Esophagus (tissue), 2 donors: ENCODE measurements around the gene SH3GLB2. TPM values are rescaled to one million over a fixed set of nuclear protein-coding genes. Genes with fewer than 3 reads are reported as not detected.

Source experiments
- H3K27ac ChIP-seq, 2 donors: one replicate each; pipeline ENCODE4 v1.5.1; 2013; ENCODE audit warnings: low read depth in 2 of 2, mild to moderate bottlenecking in 2 of 2, inconsistent platforms in 1 of 2, low read length in 1 of 2, moderate library complexity in 1 of 2
- H3K27me3 ChIP-seq, 2 donors: one replicate each; pipeline ENCODE4 v1.6.1; 2013; ENCODE audit warnings: low read length in 2 of 2, control low read depth in 1 of 2, mild to moderate bottlenecking in 1 of 2; ENCODE audit not compliant: insufficient read depth in 2 of 2, control insufficient read depth in 1 of 2
- H3K36me3 ChIP-seq, 2 donors: one replicate each; pipeline ENCODE4 v1.6.1; 2013; ENCODE audit warnings: low read length in 1 of 2; ENCODE audit not compliant: control insufficient read depth in 2 of 2, insufficient read depth in 2 of 2
- H3K4me1 ChIP-seq, 2 donors: one replicate each; pipeline ENCODE4 v1.6.1; 2013; ENCODE audit warnings: low read length in 1 of 2; ENCODE audit not compliant: control insufficient read depth in 2 of 2, insufficient read depth in 2 of 2
- H3K4me3 ChIP-seq, 2 donors: one replicate each; pipeline ENCODE4 v1.5.1; 2013; ENCODE audit warnings: low read length in 2 of 2, mild to moderate bottlenecking in 2 of 2, low read depth in 1 of 2, moderate library complexity in 1 of 2
- H3K9me3 ChIP-seq, 2 donors: one replicate each; pipeline ENCODE4 v1.6.1; 2013; ENCODE audit warnings: mild to moderate bottlenecking in 2 of 2, low read depth in 1 of 2, low read length in 1 of 2, moderate library complexity in 1 of 2; ENCODE audit not compliant: control insufficient read depth in 2 of 2, insufficient read depth in 1 of 2
- WGBS, 2 donors: extraction: QIAGEN DNeasy Blood & Tissue Kit; methylation state at CpG; one replicate each; pipeline ENCODE4 v1.1.7; 2013; 5-methylcytosine and 5-hydroxymethylcytosine counted together
- polyA plus RNA-seq, 2 donors: library from polyadenylated mRNA; stranded (reverse); fragments of 200-250 nt; gene quantifications; one replicate each; pipeline ENCODE4 v1.2.3, GENCODE V29; 2013
- donor health status: healthy with polysubstance abuse.
- donor health status: Bipolar disorder and iron deficiency.

SH3GLB2 gene
- polyA plus RNA-seq, 2 donors, result 144 to 183 TPM

DNA sequence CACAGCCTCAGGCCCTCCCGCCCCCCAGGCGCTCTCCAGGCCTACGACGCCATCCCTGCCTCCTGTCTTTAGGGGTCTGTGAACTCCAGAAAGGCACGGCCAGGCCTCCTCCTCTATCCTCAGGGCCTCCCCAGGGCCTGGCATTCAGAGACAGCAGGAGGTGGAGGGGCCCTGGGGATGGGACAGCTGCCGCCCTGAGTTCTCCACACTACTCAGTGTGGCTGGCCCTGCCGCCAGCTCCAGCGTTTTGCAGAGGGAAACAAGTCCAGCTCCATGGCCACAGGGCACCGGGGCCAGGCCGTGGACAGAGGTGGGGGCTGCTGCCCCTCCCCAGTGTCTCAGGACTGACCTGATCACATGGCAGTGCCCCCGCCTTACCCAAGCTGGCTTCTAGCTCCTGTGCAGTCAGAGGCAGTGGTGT is 16.4 kb downstream of the SH3GLB2 start:
- Histone ChIP-seq H3K9me3 (no peaks in the 10 kb centered on the region), H3K36me3 (peaks cover 11 to 63% of the 10 kb centered on the region in 2 donors), H3K27me3 (no peaks in the 10 kb centered on the region), H3K27ac (no peak overlapping the region), H3K4me3 (no peak overlapping the region), H3K4me1 (no peaks in the 10 kb centered on the region)
- 87 to 88% methylated on average over 11 of the region's 11 CpGs for WGBS, 2 donors

DNA sequence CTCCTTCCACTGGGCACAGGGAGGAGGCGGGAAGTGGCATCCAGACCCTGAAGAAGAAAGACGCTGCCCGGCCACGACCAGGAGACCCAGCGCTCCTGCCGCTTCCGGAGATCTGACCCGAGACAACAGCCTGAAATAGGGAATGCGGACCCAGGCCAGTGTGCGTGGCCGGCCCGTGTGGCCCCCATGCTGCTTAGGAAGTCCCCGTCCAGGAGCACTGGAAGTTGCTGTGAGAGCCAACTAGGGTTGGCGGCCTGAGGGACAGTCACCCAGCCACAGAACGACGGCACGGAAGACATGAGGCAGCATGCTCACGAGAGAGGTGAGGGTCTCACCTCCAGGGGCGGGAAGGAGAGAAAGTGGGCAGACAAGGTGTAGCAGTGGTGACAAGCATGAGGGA is 17.0 kb downstream of the SH3GLB2 start:
- H3K27ac ChIP-seq, result no peak overlapping the region
- 94 to 95% methylated on average over 19 of the region's 19 CpGs for WGBS, 2 donors
- H3K4me3 ChIP-seq, result no peak overlapping the region
- no peaks in the 10 kb centered on the region for H3K4me1 ChIP-seq
- H3K36me3 ChIP-seq, result peaks cover 13 to 67% of the 10 kb centered on the region in 2 donors
- no peaks in the 10 kb centered on the region for H3K9me3 ChIP-seq
- H3K27me3 ChIP-seq, result no peaks in the 10 kb centered on the region

DNA sequence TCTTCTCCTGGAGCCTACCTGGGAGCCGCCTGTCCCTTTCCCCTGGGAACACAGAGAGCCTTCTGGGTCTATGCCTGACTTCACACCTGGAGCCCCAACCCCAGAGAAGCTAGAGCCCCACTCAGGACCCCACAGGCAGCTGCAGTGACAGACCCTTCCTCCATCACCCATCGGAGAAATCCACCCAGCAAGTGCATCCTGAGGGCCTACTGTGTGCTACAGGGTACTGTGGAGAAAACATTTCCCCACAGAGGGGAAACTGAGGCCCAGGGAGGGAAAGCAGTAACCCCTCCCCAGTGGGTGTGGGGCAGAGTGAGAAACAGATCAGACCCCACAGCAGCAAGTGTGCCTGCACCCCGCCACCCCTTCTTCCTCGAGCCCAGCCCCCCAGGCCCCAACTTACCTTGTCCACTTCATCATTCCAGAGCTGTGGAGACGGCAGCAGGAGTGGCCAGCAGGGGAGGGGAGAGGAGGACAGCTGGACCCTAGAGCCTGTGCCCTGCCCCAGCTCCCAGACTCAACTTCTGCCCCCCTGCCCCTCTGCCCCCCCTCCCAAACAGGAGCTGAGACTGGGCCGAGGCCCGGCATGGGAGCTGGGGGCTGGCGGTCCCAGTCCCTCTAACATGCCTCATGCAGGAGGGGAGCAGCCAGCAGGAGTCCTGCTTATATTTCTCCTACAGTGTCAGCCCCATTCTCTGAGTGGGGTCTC is 17.7 kb downstream of the SH3GLB2 start:
- no peak overlapping the region for H3K4me3 ChIP-seq
- no peak overlapping the region for H3K27ac ChIP-seq
- no peaks in the 10 kb centered on the region for H3K9me3 ChIP-seq
- H3K36me3 ChIP-seq, result peaks cover 16 to 75% of the 10 kb centered on the region in 2 donors
- 88 to 92% methylated on average over 8 of the region's 8 CpGs for WGBS, 2 donors
- H3K4me1 ChIP-seq, result no peaks in the 10 kb centered on the region
- H3K27me3 ChIP-seq, result no peaks in the 10 kb centered on the region

DNA sequence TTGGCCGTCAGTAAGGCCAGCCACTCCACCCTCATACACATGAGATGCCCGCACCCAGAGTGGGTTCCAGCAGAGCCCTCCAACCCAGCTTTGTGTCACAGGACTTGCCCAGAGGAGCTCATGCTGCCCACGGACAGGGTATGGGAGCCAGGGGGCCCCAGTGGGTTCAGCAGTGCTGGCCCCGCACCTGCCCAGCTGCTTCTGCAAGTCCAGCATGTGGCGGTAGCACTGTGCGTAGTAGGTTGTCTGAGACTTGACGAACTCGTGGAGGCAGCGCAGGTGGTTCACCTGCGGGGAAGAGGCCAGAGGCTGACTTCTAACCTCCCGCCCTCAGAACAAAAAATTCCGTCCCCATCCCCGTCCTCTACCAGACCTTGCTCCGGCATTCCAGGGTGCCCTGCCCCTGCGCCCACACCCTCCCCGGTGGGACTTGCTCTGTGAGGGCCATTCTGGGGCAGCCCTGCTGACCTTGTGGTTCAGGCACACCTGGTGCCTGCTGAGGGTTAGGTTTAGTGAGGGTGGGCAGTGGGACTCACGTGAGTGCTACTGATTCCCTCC is 18.5 kb downstream of the SH3GLB2 start:
- no peak overlapping the region for H3K4me3 ChIP-seq
- WGBS, 2 donors, result 87 to 91% methylated on average over 17 of the region's 17 CpGs
- H3K27ac ChIP-seq, result peak overlapping the region in 1 of 2 donors; percentile 9
- H3K9me3 ChIP-seq, result no peaks in the 10 kb centered on the region
- peaks cover 16 to 81% of the 10 kb centered on the region in 2 donors for H3K36me3 ChIP-seq
- no peaks in the 10 kb centered on the region for H3K27me3 ChIP-seq
- no peaks in the 10 kb centered on the region for H3K4me1 ChIP-seq

DNA sequence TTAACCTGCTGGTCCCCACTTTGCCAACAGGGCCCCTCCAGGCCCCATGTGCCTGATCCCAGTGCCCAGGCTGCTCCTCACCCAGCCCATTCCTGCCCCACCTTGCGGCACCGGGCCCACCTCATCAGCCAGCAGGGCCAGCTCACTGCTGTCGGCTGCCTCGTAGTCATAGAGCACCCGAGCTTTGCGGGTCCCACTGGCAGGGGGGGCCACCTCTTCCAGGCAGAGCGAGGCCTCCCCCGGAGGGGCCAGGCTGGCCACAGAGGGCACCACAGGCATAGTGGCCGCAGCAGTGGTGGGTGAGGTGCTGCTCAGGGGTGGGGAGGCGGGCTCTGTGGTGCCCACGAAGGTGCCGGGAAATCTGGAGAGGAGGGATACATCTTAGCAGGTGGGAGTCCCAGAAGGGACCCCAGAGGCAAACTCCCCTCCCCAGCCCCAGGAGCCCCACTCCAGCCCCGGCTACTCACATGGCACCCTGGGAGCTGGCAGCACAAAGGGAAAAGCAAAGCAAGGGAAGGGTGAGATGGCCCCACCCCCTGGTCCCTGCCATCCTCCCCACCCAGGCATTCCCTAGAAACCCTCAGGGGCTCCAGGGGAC is 19.0 kb downstream of the SH3GLB2 start:
- 81 to 82% methylated on average over 12 to 13 of the region's 13 CpGs for WGBS, 2 donors
- H3K27me3 ChIP-seq, result no peaks in the 10 kb centered on the region
- H3K4me3 ChIP-seq, result no peak overlapping the region
- no peaks in the 10 kb centered on the region for H3K9me3 ChIP-seq
- peaks cover 16 to 78% of the 10 kb centered on the region in 2 donors for H3K36me3 ChIP-seq
- H3K4me1 ChIP-seq, result no peaks in the 10 kb centered on the region
- H3K27ac ChIP-seq, result no peak overlapping the region

DNA sequence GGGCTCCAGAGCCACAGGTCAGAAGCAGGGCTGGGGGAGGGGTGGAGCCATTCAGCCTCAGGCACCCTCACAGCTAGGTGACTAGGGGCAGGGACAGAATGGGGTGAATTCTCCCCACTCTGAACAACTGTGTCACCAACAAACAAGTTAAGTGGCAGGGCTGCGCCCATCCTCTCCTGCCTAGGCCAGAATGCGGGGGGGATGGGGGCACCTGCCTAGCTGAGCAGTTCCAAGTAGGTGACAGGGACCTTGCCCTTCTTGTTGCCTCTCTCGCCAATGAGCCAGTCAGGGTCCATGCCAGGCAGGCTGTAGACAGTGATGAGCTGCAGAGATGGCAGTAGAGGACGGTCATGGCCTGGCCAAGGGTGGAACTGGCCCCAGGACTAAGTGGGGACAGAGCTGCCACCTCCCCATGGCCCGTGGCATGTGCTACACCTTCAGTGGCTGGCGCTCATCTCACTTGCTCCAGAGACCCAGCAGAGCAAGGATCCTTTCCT is 19.6 kb downstream of the SH3GLB2 start:
- 83 to 93% methylated on average over 6 of the region's 6 CpGs for WGBS, 2 donors
- Histone ChIP-seq H3K9me3 (no peaks in the 10 kb centered on the region), H3K27ac (no peak overlapping the region), H3K36me3 (peaks cover 16 to 73% of the 10 kb centered on the region in 2 donors), H3K4me3 (no peak overlapping the region), H3K4me1 (no peaks in the 10 kb centered on the region), H3K27me3 (no peaks in the 10 kb centered on the region)

DNA sequence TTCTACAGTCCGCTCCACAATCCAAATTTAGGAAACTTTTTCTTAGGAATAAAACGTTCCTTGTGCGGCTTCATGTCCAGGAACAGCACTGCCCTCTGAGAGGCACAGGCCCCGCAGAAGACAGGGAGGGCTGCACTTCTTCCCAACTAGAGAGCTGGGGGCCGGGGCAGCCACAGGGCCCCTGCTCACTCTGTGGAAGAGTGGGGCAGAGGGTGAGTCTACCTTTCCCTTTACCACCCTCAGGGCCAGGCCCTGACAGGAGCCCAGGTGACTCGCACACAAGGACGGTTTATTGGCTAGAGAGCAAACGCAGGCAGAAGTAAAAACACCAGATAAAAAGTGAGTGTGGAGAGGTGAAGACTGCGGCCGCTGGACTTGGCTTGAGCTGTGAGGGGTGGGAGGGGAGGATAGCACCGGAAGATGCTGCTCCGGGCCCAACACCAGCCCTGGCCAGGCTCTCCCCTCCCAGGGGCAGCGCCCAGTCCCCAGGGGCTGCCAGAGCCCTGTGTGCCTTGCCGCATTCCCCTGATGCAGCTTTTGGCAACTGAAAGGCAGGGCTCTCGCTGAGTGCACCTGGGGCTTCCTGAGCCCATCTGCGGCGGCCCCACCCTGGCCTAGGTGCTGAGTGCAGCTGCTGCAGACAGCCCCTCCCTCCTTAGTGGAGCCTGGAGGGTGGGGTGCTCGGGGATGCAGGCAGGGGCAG is 20.2 kb downstream of the SH3GLB2 start:
- no peaks in the 10 kb centered on the region for H3K4me1 ChIP-seq
- 66 to 81% methylated on average over 18 of the region's 18 CpGs for whole genome bisulfite sequencing, 2 donors
- peak overlapping the region in 1 of 2 donors; percentile 17 for H3K27ac ChIP-seq
- peaks cover 16 to 73% of the 10 kb centered on the region in 2 donors for H3K36me3 ChIP-seq
- H3K27me3 ChIP-seq, result no peaks in the 10 kb centered on the region
- H3K9me3 ChIP-seq, result no peaks in the 10 kb centered on the region
- H3K4me3 ChIP-seq, result no peak overlapping the region

DNA sequence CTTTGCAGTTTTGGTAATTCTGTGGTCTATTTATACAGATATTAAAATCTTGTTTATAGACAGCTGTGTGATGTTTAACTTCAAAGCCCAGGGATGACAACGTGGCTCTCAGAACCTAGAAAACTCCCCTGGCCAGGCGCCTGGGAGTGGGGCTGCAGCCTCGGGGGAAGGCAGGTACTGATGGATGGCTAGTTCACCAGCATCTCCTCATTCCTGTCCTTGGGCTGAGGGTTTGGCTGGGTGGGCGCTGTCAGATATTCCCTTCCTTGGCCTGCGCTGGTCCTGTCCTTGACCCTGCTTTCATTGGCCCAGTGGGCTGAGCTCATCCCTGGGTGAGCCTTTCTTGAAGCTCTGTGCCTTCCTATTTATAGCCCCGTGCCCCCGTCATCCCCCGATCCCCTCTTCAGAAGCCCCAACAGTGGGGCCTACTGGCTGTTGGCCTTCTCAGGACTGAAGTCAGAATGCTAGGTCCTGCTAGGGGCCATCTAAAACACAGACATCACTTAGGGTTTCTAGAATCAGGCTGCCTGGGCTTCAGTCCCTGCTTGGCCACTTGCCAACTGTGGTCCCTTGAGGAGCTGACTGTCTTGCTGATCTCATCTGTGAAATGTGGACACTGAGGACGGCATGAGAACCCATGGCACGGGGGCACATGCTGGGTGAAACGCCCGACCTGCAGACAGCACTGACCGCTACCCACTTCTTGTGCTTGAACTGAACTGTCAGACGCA is 20.9 kb downstream of the SH3GLB2 start:
- no peak overlapping the region for H3K4me3 ChIP-seq
- H3K36me3 ChIP-seq, result peaks cover 21 to 74% of the 10 kb centered on the region in 2 donors
- no peaks in the 10 kb centered on the region for H3K27me3 ChIP-seq
- H3K27ac ChIP-seq, result peak overlapping the region in 1 of 2 donors; percentile 50
- no peaks in the 10 kb centered on the region for H3K9me3 ChIP-seq
- WGBS, 2 donors, result 74 to 80% methylated on average over 14 of the region's 14 CpGs
- H3K4me1 ChIP-seq, result no peaks in the 10 kb centered on the region
